Nephron progenitor cell (in vitro differentiated cells): Measurements from ENCODE around the gene MACROD2.

Experiments used
- DNase-seq: peaks from one replicate; pipeline ENCODE4 v3.0.0; 2021
- H3K27ac Mint-ChIP-seq: 2 replicates; pipeline ENCODE4 v1.8.0; 2021; ENCODE audit warnings: mild to moderate bottlenecking, moderate library complexity, mixed read lengths
- H3K27me3 Mint-ChIP-seq: 2 replicates; pipeline ENCODE4 v1.8.0; 2021; ENCODE audit warnings: mild to moderate bottlenecking, low read depth, mixed read lengths; ENCODE audit not compliant: poor library complexity
- H3K36me3 Mint-ChIP-seq: 2 replicates; pipeline ENCODE4 v1.8.0; 2021; ENCODE audit warnings: low read depth, mixed read lengths
- H3K4me1 Mint-ChIP-seq: 2 replicates; pipeline ENCODE4 v1.8.0; 2021; ENCODE audit warnings: mixed read lengths
- H3K4me3 Mint-ChIP-seq: 2 replicates; pipeline ENCODE4 v1.8.0; 2021; ENCODE audit warnings: mild to moderate bottlenecking, moderate library complexity, mixed read lengths
- H3K9me3 Mint-ChIP-seq: 2 replicates; pipeline ENCODE4 v1.8.0; 2021; ENCODE audit warnings: mild to moderate bottlenecking, moderate library complexity, mixed read lengths
- CTCF ChIP-seq: fragments of 200-600 bp; sonication (generic); IDR thresholded peaks from 2 replicates; pipeline ENCODE4 v1.5.0; 2021; ENCODE audit warnings: antibody characterized with exemption

MACROD2 gene

GRCh38 chr20:14595051-14595450, 599.7 kb downstream of the MACROD2 start:
- DNase-seq: no peak
- no peaks in the 10 kb centered on the region for H3K27me3 Mint-ChIP-seq
- H3K4me3 Mint-ChIP-seq: no peak overlapping the region
- H3K4me1 Mint-ChIP-seq: no peaks in the 10 kb centered on the region
- no peak for TF ChIP-seq CTCF
- no peaks in the 10 kb centered on the region for H3K9me3 Mint-ChIP-seq
- H3K36me3 Mint-ChIP-seq: no peaks in the 10 kb centered on the region
- H3K27ac Mint-ChIP-seq: no peak overlapping the region

GRCh38 chr20:14597206-14597715, 601.9 kb downstream of the MACROD2 start:
- H3K27ac Mint-ChIP-seq: no peak overlapping the region
- peaks cover 1% of the 10 kb centered on the region for H3K27me3 Mint-ChIP-seq
- H3K4me3 Mint-ChIP-seq: no peak overlapping the region
- no peaks in the 10 kb centered on the region for H3K36me3 Mint-ChIP-seq
- H3K9me3 Mint-ChIP-seq: no peaks in the 10 kb centered on the region
- no peaks in the 10 kb centered on the region for H3K4me1 Mint-ChIP-seq
- DNase-seq: no peak
- TF ChIP-seq CTCF: no peak

GRCh38 chr20:14599613-14600012, 604.3 kb downstream of the MACROD2 start:
- Mint-ChIP-seq H3K4me1 (no peaks in the 10 kb centered on the region), H3K27ac (no peak overlapping the region)

GRCh38 chr20:14600527-14600926, 605.2 kb downstream of the MACROD2 start:
- Mint-ChIP-seq H3K27me3 (peaks cover 7% of the 10 kb centered on the region), H3K9me3 (no peaks in the 10 kb centered on the region), H3K27ac (no peak overlapping the region), H3K4me1 (no peaks in the 10 kb centered on the region), H3K4me3 (no peak overlapping the region), H3K36me3 (no peaks in the 10 kb centered on the region)
- TF ChIP-seq CTCF: no peak
- no peak for DNase-seq

More at GRCh38 chr20:14599613-14600012, 604.3 kb downstream of the MACROD2 start:
- TF ChIP-seq CTCF: no peak
- Mint-ChIP-seq H3K27me3 (peaks cover 7% of the 10 kb centered on the region), H3K4me3 (no peak overlapping the region), H3K36me3 (no peaks in the 10 kb centered on the region), H3K9me3 (no peaks in the 10 kb centered on the region)
- no peak for DNase-seq

- no peak for TF ChIP-seq CTCF
- no peak overlapping the region for H3K4me3 Mint-ChIP-seq
- peaks cover 9% of the 10 kb centered on the region for H3K27me3 Mint-ChIP-seq
- no peak overlapping the region for H3K27ac Mint-ChIP-seq
- no peaks in the 10 kb centered on the region for H3K36me3 Mint-ChIP-seq
- no peaks in the 10 kb centered on the region for H3K4me1 Mint-ChIP-seq
- no peak for DNase-seq
- no peaks in the 10 kb centered on the region for H3K9me3 Mint-ChIP-seq
Measured at GRCh38 chr20:14604143-14604542, 608.8 kb downstream of the MACROD2 start.
